GM21526 (cell line): ENCODE measurements around the gene C1QTNF9.
"Not testable (repeated sequence)": the region's sequence is repeated elsewhere in the genome, so short reads cannot be mapped to it uniquely, and the experiment has no call there.

Experiments
- ATAC-seq: cut with Tn5 transposase; IDR thresholded peaks from one replicate; pipeline ENCODE4 v1.9.1; 2021; ENCODE audit warnings: moderate library complexity; ENCODE audit not compliant: unreplicated experiment, low FRiP score

The C1QTNF9 gene

DNA sequence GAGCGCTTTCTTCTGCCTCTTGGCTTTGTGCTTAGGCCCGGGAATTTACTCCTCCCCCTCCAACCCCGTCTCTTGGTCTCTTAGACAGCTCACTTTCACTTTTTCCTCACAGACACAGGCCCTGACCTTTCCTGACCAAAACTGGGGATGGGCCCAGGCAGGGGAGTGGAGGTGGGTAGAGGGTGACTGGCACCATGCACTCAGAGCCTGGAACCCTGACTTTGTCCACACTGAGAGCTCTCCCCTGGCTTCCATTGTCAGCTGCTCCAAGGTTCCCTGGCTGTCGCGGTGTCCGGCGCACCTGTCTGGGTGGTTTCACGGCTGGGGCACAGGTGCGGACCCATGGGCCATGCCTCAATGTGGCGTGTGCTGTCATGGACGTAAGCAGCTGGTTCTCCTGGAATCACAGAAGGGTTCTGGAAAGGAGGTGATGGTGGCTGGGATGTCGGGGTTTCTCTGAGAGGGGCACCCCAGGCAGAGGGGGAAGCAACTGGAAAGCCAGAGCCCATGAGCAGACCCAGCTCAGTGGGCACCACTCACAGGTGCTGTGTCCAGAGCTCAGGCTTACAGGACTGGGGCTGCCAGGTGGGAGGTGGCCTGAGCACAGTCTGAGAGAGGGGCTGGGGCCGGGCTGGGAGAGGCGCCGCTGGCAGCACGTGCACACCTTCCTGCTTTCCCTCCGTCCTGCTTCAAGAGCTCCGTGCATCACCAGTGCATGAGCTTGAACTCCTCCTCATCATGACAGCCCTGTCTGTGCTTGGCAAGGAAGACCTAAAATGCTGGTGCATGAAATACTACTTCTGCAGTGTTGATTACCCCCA lies 28.0 kb upstream of the C1QTNF9 start:
- no peak for ATAC-seq

DNA sequence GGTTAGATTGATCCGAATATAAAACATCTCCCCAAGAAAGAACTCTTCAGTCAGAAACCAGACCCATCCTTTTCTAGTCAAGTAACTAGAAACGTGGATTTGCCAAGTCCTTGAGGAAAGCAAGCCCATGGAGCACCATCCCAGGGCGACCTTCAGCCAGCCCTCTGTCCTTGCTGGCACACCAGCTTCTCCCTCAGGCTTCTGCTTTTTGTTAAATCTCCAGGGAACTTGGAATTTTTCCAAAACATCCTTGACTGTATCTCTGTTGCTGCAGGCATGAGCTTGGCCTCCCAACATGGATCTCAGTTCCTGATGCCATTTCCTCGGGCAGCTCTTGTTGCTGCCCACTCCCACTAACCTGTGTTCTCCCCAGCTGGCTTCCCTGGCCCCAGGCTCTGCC lies 27.1 kb upstream of the C1QTNF9 start:
- ATAC-seq: no peak

DNA sequence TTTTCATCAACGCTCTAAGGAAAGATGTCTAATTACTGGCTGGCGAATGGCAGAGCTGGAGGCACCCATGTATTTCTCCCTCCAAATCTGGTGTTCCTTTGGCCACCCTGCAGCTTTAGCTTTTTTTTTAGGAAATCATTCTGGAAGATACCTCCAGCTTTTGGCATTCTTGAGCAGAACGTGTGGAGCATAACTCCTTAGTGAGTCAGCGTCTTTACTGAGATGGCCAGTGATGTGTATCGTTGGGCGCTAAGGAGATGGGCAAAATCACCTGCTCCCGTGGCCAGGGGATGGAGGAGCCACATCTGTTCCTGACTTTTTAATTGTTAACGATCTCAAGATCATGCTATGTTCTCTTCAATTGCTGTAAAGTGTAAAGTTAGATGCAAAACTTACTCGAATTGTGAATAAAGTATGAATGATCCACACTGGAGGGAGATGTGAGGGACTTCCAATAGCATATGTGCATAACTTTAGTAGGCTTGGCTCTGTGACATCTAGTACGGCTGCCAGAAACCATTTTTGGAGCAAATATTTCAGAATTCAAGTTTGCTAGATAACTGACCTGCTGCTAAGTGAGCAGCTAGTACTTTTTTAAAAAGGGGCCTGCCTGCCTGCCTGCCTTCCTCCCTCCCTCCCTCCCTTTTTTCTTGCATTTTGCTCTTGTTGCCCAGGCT lies 24.4 kb upstream of the C1QTNF9 start:
- ATAC-seq: no peak

DNA sequence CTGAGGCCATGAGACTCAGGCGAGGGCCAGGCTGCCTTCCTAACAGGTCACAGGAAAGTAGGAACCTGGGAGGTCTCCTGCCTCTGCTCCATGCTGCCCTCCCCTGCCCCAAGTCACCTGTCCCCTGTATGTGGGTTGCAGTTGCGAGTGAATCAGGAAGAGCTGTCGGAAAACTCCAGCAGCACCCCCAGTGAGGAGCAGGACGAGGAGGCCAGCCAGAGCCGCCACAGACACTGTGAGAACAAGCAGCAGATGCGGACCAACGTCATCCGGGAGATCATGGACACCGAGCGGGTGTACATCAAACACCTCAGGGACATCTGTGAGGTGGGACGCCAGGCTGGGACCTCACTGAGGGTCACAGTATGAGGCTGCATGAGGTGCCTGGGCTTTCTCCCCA lies 22.8 kb upstream of the C1QTNF9 start:
- no peak for ATAC-seq

GRCh38 chr13:24287748-24288287 lies 21.6 kb upstream of the C1QTNF9 start:
- no peak for ATAC-seq

GRCh38 chr13:24288870-24289269 lies 20.5 kb upstream of the C1QTNF9 start:
- ATAC-seq: no peak

GRCh38 chr13:24290280-24290932 lies 19.0 kb upstream of the C1QTNF9 start:
- ATAC-seq: no peak

- no peak for ATAC-seq
Observed at GRCh38 chr13:24292481-24292880, 16.9 kb upstream of the C1QTNF9 start.

DNA sequence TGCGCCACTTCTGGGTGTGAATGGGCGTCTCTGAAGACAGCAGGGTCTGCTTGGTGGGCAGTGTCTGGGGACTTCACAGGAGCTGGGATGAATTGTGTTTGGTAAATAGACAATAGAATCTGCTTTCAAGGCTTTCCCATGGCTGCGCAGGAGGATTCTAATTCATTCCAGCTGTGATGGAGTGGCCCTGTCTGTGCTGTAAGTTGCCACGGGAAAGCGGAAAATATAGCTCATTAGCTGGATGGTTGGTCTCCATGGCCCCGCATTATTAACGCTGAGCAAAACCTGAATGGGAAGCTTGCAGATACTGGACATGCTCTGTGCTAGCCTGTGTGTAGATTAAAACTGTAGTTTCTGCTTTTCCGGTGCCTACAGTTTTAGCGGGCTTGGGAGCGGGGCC lies 15.6 kb upstream of the C1QTNF9 start:
- ATAC-seq: no peak

- ATAC-seq: no peak
Observed at GRCh38 chr13:24299488-24300114, 9.8 kb upstream of the C1QTNF9 start.

DNA sequence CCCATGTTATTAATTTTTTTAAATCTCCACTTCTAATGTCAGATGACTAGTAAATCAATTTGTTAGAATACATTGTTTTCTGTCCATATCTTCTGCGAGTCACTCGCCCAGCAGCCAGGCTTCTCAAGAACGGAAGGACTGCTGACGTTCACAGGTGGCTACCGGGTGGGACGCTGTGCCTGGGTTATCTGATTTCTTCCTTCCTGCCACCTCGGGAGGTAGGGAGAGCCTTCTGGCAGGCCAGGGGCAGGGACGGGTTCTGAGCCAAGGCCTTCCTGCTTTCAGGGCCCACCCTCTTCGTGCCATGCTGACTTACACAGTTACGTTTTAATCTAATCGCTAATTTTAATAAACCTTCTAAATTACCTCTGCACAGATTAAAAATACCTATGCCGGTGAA lies 7.9 kb upstream of the C1QTNF9 start:
- ATAC-seq: no peak

DNA sequence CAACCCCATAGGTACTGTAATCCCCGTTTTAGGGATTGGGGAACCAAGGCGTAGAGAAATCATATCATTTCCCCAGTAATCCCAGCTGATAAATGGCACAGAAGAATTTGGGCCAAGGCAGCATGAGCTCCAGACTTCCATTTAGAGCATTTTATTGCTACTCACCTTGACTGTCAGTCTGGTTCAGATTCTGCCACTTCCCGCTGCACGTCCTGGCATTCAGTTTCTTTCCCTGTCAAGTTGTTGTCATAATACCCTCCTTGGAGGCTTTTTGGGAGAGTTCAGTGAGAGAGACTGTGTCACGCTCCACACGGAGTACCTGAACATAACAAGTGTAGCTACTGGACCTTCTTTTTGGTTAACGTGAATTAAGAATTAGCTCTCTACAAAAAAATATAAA lies 7.5 kb upstream of the C1QTNF9 start:
- ATAC-seq: no peak

DNA sequence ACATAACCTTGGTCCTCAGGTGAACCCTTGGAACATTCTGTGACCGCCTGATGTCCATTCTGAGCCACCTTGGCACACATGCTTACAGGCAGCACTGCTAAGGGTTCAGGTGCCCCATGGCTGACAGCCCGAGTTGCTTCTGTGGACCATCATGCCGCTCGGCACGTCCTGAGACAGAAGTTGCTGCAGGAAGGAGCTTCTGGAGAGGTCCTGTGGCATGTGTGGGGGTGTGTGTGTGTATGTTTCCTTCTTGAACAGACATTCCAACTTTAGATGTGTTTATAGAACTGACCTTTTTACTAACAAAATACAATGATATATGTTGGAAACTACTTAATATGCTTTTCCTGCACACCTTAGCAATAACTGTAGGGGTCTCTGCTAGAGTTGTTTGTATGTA lies 4.8 kb upstream of the C1QTNF9 start:
- no peak for ATAC-seq

DNA sequence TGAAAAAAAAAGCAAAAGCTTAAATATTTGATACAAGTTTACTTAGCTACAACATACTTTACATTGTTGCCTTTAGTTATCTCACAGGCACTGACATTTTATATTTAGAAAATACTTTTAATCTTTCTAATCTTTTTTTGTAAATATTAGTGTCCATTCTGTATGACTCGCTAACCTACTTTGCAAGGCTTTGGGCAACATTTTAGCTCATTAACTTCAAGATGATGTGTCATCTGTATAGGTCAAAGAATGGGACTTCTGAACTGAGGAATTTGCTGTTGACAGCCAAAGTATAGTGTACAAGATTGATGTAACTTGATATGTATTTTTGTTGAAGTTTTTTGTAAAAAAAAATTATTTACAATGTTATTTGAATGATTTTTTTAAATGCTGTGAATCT lies 2.7 kb upstream of the C1QTNF9 start:
- ATAC-seq: no peak

- ATAC-seq: no peak
Observed at GRCh38 chr13:24307211-24308067, 1.9 kb upstream of the C1QTNF9 start.

DNA sequence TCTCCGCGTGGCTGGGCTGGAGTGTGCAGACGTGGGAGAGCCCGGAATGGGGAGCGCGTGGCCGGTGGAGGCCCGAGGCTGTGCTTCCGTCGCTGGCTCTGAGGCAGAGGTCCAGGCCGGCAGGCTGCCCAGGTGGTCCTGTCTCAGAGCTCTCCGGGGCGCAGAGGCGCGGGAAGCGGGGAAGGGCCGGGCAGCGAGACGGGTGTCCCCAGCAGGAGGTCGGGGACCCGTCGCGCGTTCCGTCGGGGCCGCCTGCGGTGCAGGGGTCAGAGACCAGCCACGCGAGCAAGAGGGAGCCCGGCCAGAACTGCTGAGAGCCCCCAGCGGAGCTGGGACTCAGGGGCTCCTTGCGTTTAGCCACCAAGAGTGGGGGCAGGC lies 1.3 kb upstream of the C1QTNF9 start:
- no peak for ATAC-seq

GRCh38 chr13:24308488-24309020 lies 826 bp upstream of the C1QTNF9 start:
- no peak for ATAC-seq

GRCh38 chr13:24313439-24313838 lies 4.1 kb downstream of the C1QTNF9 start:
- no peak for ATAC-seq

- not testable (repeated sequence) for ATAC-seq
Observed at GRCh38 chr13:24317835-24318234, 8.5 kb downstream of the C1QTNF9 start.

DNA sequence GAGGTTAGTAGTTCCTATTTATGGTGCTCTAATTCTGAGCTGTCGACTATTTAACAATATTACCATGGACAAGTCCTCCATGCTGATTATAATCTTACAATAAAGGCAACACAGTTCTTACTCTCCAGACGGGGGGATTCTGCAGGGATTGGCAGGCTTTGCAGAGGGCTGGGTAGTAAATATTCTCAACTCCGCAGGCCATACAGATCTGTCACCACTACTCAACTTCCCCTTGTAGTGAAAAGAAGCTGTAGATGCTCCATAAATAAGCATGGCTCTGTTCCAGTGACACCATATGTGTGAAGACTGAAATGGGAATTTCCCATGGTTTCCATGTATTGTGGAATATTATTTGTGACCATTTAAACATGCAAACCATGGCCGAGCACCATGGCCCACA lies 9.5 kb downstream of the C1QTNF9 start:
- ATAC-seq: not testable (repeated sequence)
